ENCODE measurements around the gene NRP2.

GRCh38 chr2:205807229-205807628 lies 124.9 kb downstream of the NRP2 start:
- TF ChIP-seq EP300 (IDR thresholded peaks at IDR 0.05) = no peak
- no peak for TF ChIP-seq POLR2A (IDR thresholded peaks at IDR 0.05)
- TF ChIP-seq CTCF (IDR thresholded peaks at IDR 0.05) = no peak
- no peak for TF ChIP-seq POLR2AphosphoS5 (IDR thresholded peaks at IDR 0.05)

All from upper lobe of left lung (tissue), 4 donors.